Measurements from ENCODE around the gene SERPINA10.

DNA sequence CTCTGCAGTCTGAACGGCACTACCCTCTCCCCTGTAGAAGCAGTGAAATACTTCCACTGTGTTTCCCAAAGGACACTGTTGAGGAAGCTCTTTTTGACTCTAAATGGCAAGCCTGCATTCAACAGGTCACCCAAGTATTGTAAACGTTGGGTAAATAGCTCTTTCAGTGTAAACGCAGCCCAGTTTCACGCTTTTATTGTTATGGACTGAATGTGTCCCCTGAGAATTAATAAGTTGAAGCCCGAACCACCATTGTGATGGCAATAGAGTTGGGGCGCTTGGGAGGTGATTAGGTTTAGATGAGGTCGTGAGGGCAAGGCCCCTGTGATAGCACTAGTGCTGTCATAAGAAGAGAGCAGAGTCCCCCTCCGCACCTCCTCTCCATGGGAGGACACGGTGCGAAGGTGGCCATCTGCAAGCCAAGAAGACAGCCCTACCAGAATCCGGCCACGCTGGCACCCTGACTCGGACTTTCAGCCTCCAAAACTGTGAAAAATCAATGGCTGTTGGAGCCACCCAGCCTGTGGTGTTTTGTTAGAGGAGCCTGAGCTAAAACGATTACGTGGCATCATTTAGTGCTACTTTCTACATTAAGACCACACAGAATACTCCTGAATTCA, 1.1 kb downstream of the SERPINA10 start:
- TF ChIP-seq CTCF (IDR thresholded peaks at IDR 0.05; ENCODE audit: extremely low read depth in 1 of 2, insufficient read depth in 1 of 2, low read depth in 1 of 2, low read length in 2 of 2) (no peak), POLR2AphosphoS5 (IDR thresholded peaks at IDR 0.05; ENCODE audit: insufficient read depth, low read depth, low read length) (no peak), EZH2 (IDR thresholded peaks at IDR 0.05; ENCODE audit: borderline replicate concordance, low read depth, low read length, severe bottlenecking) (no peak), POLR2A (IDR thresholded peaks at IDR 0.05; ENCODE audit: low read depth, low read length) (no peak), MYC (IDR thresholded peaks at IDR 0.05; ENCODE audit: low read depth, low read length) (no peak), JUN (IDR thresholded peaks at IDR 0.05; ENCODE audit: borderline replicate concordance, insufficient read depth, insufficient read length, low read depth) (no peak), GATA2 (IDR thresholded peaks at IDR 0.05; ENCODE audit: insufficient read depth, insufficient read length, low read depth, low read length) (no peak), FOS (IDR thresholded peaks at IDR 0.05; ENCODE audit: borderline replicate concordance, insufficient read depth, low read length) (no peak)
- TF ChIP-seq, protein P1, sequence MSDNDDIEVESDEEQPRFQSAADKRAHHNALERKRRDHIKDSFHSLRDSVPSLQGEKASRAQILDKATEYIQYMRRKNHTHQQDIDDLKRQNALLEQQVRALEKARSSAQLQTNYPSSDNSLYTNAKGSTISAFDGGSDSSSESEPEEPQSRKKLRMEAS (IDR thresholded peaks at IDR 0.05; ENCODE audit: insufficient read depth, insufficient read length) = no peak

Data from endothelial cell of umbilical vein (primary cell).